HG02678 (cell line): Measurements from ENCODE around the gene DCTN3.
A peak's percentile ranks its signal among the peaks of the same experiment; 100 is the strongest.

ENCODE experiments used
- ATAC-seq: cut with Tn5 transposase; IDR thresholded peaks from one replicate; pipeline ENCODE4 v1.9.1; 2021; ENCODE audit warnings: mild to moderate bottlenecking, moderate library complexity; ENCODE audit not compliant: unreplicated experiment

DCTN3 gene

GRCh38 chr9:34591248-34591916 lies 28.9 kb downstream of the DCTN3 start:
- peak; percentile 73 for ATAC-seq

GRCh38 chr9:34590381-34591247 lies 29.7 kb downstream of the DCTN3 start:
- ATAC-seq, result no peak

- no peak for ATAC-seq
Measured at GRCh38 chr9:34589636-34590380, 30.5 kb downstream of the DCTN3 start, which contains the start of gene CNTFR. TSS of gene CNTFR (minus strand) at chr9:34589724. CDS start at chr9:34568981, 20,743 bp downstream.

GRCh38 chr9:34588671-34589635 lies 31.3 kb downstream of the DCTN3 start:
- no peak for ATAC-seq

GRCh38 chr9:34587271-34587670 lies 33.0 kb downstream of the DCTN3 start:
- ATAC-seq, result no peak

- no peak for ATAC-seq
Measured at GRCh38 chr9:34585946-34586669, 34.2 kb downstream of the DCTN3 start.

- no peak for ATAC-seq
Measured at GRCh38 chr9:34584970-34585369, 35.3 kb downstream of the DCTN3 start.

- ATAC-seq, result no peak
Measured at GRCh38 chr9:34582787-34583186, 37.5 kb downstream of the DCTN3 start.

GRCh38 chr9:34581318-34581717 lies 39.0 kb downstream of the DCTN3 start:
- no peak for ATAC-seq

- no peak for ATAC-seq
Measured at GRCh38 chr9:34580358-34580757, 39.9 kb downstream of the DCTN3 start.

GRCh38 chr9:34579808-34580163 lies 40.5 kb downstream of the DCTN3 start:
- ATAC-seq, result no peak

- no peak for ATAC-seq
Measured at GRCh38 chr9:34579104-34579807, 41.0 kb downstream of the DCTN3 start.

GRCh38 chr9:34578241-34579103 lies 41.8 kb downstream of the DCTN3 start:
- ATAC-seq, result no peak

- ATAC-seq, result no peak
Measured at GRCh38 chr9:34577400-34578240, 42.7 kb downstream of the DCTN3 start.

- no peak for ATAC-seq
Measured at GRCh38 chr9:34576597-34577399, 43.5 kb downstream of the DCTN3 start.

- ATAC-seq, result no peak
Measured at GRCh38 chr9:34575862-34576596, 44.3 kb downstream of the DCTN3 start.
